GM12878 (cell line): ENCODE data around the gene CCDC178.

ENCODE experiments used
- BACH1 ChIP-seq: fragments of 450-650 bp; IDR thresholded peaks from 2 replicates; pipeline ENCODE4 v1.6.1; 2017; ENCODE audit warnings: mild to moderate bottlenecking, borderline replicate concordance
- E2F8 ChIP-seq: fragments of 450-650 bp; IDR thresholded peaks from 2 replicates; pipeline ENCODE4 v1.6.1; 2018; ENCODE audit warnings: mild to moderate bottlenecking, low read depth, moderate library complexity; ENCODE audit not compliant: partially characterized antibody
- EP300 ChIP-seq, 2 experiments: fragments of 150-350 bp in 1 of 2; IDR thresholded peaks; 2 replicates each; pipeline ENCODE4 v1.6.1; 2011 to 2012; ENCODE audit warnings: low read depth in 2 of 2, low read length in 2 of 2, borderline replicate concordance in 1 of 2, improper control_type of control experiment in 1 of 2, inconsistent platforms in 1 of 2; ENCODE audit not compliant: control insufficient read depth in 1 of 2
- FOXK2 ChIP-seq: fragments of 450-650 bp; IDR thresholded peaks from 2 replicates; pipeline ENCODE4 v1.6.1; 2017; ENCODE audit warnings: mild to moderate bottlenecking, moderate library complexity
- NBN ChIP-seq: fragments of 450-650 bp; IDR thresholded peaks from 2 replicates; pipeline ENCODE4 v1.6.1; 2016
- SMC3 ChIP-seq: IDR thresholded peaks from 2 replicates; pipeline ENCODE4 v1.6.1; 2011; ENCODE audit warnings: low read length, improper control_type of control experiment, borderline replicate concordance

- no peak for TF ChIP-seq NBN
- TF ChIP-seq SMC3: no peak
- no peak for TF ChIP-seq FOXK2
- no peak for TF ChIP-seq EP300 (IDR thresholded peaks at IDR 0.05; ENCODE audit: borderline replicate concordance in 1 of 2, control insufficient read depth in 1 of 2, low read depth in 2 of 2, low read length in 2 of 2)
- no peak for TF ChIP-seq E2F8
- TF ChIP-seq BACH1: no peak
These were observed 483.8 kb downstream of the CCDC178 start for GRCh38 chr18:32956591-32957315.
